Astrocyte (in vitro differentiated cells and primary cell): ENCODE results near the gene APC2. TPM values are rescaled to one million over a fixed set of nuclear protein-coding genes. Genes with fewer than 3 reads are reported as not detected.

ENCODE experiments used
- DNase-seq: peaks from one replicate; pipeline ENCODE4 v3.0.0-alpha.2; 2010; ENCODE audit warnings: low read depth
- FAIRE-seq: peaks from 2 replicates; lab custom pipeline; 2011; peaks lifted over from hg19 to GRCh38; lab: Jason Lieb, UNC
- H2AFZ ChIP-seq: 2 replicates; pipeline ENCODE4 v1.6.0; 2012; ENCODE audit warnings: low read depth, low read length, inconsistent platforms
- H3K27ac ChIP-seq: 2 replicates; pipeline ENCODE4 v1.5.1; 2011; ENCODE audit warnings: low read depth, low read length, inconsistent platforms
- H3K27me3 ChIP-seq: 2 replicates; pipeline ENCODE4 v1.6.0; 2011; ENCODE audit warnings: low read length, inconsistent platforms; ENCODE audit not compliant: insufficient read depth
- H3K36me3 ChIP-seq: 2 replicates; pipeline ENCODE4 v1.5.1; 2011; ENCODE audit warnings: low read length, inconsistent platforms; ENCODE audit not compliant: insufficient read depth
- H3K4me1 ChIP-seq: 2 replicates; pipeline ENCODE4 v1.5.1; 2011; ENCODE audit warnings: low read length, inconsistent platforms; ENCODE audit not compliant: insufficient read depth
- H3K4me2 ChIP-seq: 2 replicates; pipeline ENCODE4 v1.6.0; 2012; ENCODE audit warnings: low read length, inconsistent platforms
- H3K4me3 ChIP-seq: 2 replicates; pipeline ENCODE4 v1.5.1; 2011; ENCODE audit warnings: low read depth, mild to moderate bottlenecking, low read length, inconsistent platforms; ENCODE audit not compliant: insufficient read depth
- H3K79me2 ChIP-seq: 2 replicates; pipeline ENCODE4 v1.6.0; 2012; ENCODE audit warnings: mild to moderate bottlenecking, low read length, inconsistent platforms; ENCODE audit not compliant: insufficient read depth
- H3K9ac ChIP-seq: 2 replicates; pipeline ENCODE4 v1.6.0; 2012; ENCODE audit warnings: mild to moderate bottlenecking, low read length, inconsistent platforms
- H3K9me3 ChIP-seq: 2 replicates; pipeline ENCODE4 v1.5.1; 2012; ENCODE audit warnings: low read depth, mild to moderate bottlenecking, low read length, inconsistent platforms; ENCODE audit not compliant: insufficient read depth
- H4K20me1 ChIP-seq: 2 replicates; pipeline ENCODE4 v1.6.0; 2012; ENCODE audit warnings: low read length, inconsistent platforms; ENCODE audit not compliant: insufficient read depth
- H3K27ac Mint-ChIP-seq: one replicate; pipeline ENCODE4 v1.8.0; 2021; ENCODE audit warnings: mild to moderate bottlenecking, mixed read lengths; ENCODE audit not compliant: unreplicated experiment
- H3K27me3 Mint-ChIP-seq: one replicate; pipeline ENCODE4 v1.8.0; 2021; ENCODE audit warnings: low read depth, mixed read lengths; ENCODE audit not compliant: unreplicated experiment
- H3K36me3 Mint-ChIP-seq: one replicate; pipeline ENCODE4 v1.8.0; 2021; ENCODE audit warnings: low read depth, mixed read lengths; ENCODE audit not compliant: unreplicated experiment
- H3K4me1 Mint-ChIP-seq: one replicate; pipeline ENCODE4 v1.8.0; 2021; ENCODE audit warnings: low read depth, mixed read lengths; ENCODE audit not compliant: unreplicated experiment
- H3K4me3 Mint-ChIP-seq: one replicate; pipeline ENCODE4 v1.8.0; 2021; ENCODE audit warnings: mild to moderate bottlenecking, moderate library complexity, mixed read lengths; ENCODE audit not compliant: unreplicated experiment
- H3K9me3 Mint-ChIP-seq: one replicate; pipeline ENCODE4 v1.8.0; 2021; ENCODE audit warnings: mild to moderate bottlenecking, mixed read lengths; ENCODE audit not compliant: unreplicated experiment
- CTCF ChIP-seq: IDR thresholded peaks from 2 replicates; pipeline ENCODE4 v1.5.1; 2011; ENCODE audit warnings: low read depth, mild to moderate bottlenecking, inconsistent platforms, low read length, moderate library complexity; ENCODE audit not compliant: insufficient read depth
- EZH2 ChIP-seq: IDR thresholded peaks from 2 replicates; pipeline ENCODE4 v1.6.1; 2012; ENCODE audit warnings: mild to moderate bottlenecking, low read length, inconsistent platforms; ENCODE audit not compliant: insufficient read depth
- total RNA-seq: library from RNA; stranded (reverse); gene quantifications from 2 replicates; pipeline ENCODE4 v1.2.1, GENCODE V29; 2021

The APC2 gene
- total RNA-seq, 1 donor from 2014 or later = 7.1 TPM

GRCh38 chr19:1434040-1434366, 15.9 kb upstream of the APC2 start:
- no peak overlapping the region for H3K27ac Mint-ChIP-seq
- no peak for FAIRE-seq
- Histone ChIP-seq H3K9ac (no peak overlapping the region), H3K79me2 (peaks cover 34% of the 10 kb centered on the region), H3K4me1 (peaks cover 2% of the 10 kb centered on the region), H3K27me3 (no peaks in the 10 kb centered on the region), H3K36me3 (peaks cover 5% of the 10 kb centered on the region), H3K4me3 (no peak overlapping the region), H3K9me3 (no peaks in the 10 kb centered on the region), H3K4me2 (no peak overlapping the region), H3K27ac (no peak overlapping the region), H4K20me1 (peaks cover 40% of the 10 kb centered on the region), H2AFZ (no peak overlapping the region)
- DNase-seq = no peak
- no peaks in the 10 kb centered on the region for H3K27me3 Mint-ChIP-seq
- no peaks in the 10 kb centered on the region for H3K4me1 Mint-ChIP-seq
- TF ChIP-seq CTCF = no peak
- no peak for TF ChIP-seq EZH2
- H3K9me3 Mint-ChIP-seq = no peaks in the 10 kb centered on the region
- H3K4me3 Mint-ChIP-seq = no peak overlapping the region
- H3K36me3 Mint-ChIP-seq = peaks cover 3% of the 10 kb centered on the region

GRCh38 chr19:1434577-1435060, 15.3 kb upstream of the APC2 start:
- Mint-ChIP-seq H3K27ac (no peak overlapping the region), H3K27me3 (no peaks in the 10 kb centered on the region), H3K9me3 (no peaks in the 10 kb centered on the region), H3K4me3 (no peak overlapping the region), H3K4me1 (no peaks in the 10 kb centered on the region), H3K36me3 (peaks cover 5% of the 10 kb centered on the region)
- H3K79me2 ChIP-seq = peaks cover 34% of the 10 kb centered on the region
- H3K4me2 ChIP-seq = no peak overlapping the region
- H3K36me3 ChIP-seq = peaks cover 5% of the 10 kb centered on the region
- no peaks in the 10 kb centered on the region for H3K9me3 ChIP-seq
- peaks cover 46% of the 10 kb centered on the region for H4K20me1 ChIP-seq
- no peak overlapping the region for H3K4me3 ChIP-seq
- peaks cover 5% of the 10 kb centered on the region for H3K4me1 ChIP-seq
- no peak for TF ChIP-seq CTCF
- TF ChIP-seq EZH2 = no peak
- FAIRE-seq = no peak
- no peak overlapping the region for H3K9ac ChIP-seq
- H2AFZ ChIP-seq = no peak overlapping the region
- H3K27ac ChIP-seq = no peak overlapping the region
- DNase-seq = no peak
- no peaks in the 10 kb centered on the region for H3K27me3 ChIP-seq

- Histone ChIP-seq H3K9me3 (no peaks in the 10 kb centered on the region), H3K27ac (no peak overlapping the region), H3K79me2 (peaks cover 36% of the 10 kb centered on the region), H3K4me3 (no peak overlapping the region), H2AFZ (no peak overlapping the region), H4K20me1 (peaks cover 55% of the 10 kb centered on the region), H3K4me2 (no peak overlapping the region), H3K27me3 (no peaks in the 10 kb centered on the region), H3K4me1 (peaks cover 14% of the 10 kb centered on the region), H3K36me3 (peaks cover 7% of the 10 kb centered on the region), H3K9ac (no peak overlapping the region)
- Mint-ChIP-seq H3K36me3 (peaks cover 9% of the 10 kb centered on the region), H3K4me1 (peaks cover 2% of the 10 kb centered on the region), H3K27me3 (no peaks in the 10 kb centered on the region), H3K27ac (peak overlapping the region; percentile 26), H3K9me3 (no peaks in the 10 kb centered on the region), H3K4me3 (no peak overlapping the region)
- FAIRE-seq = no peak
- no peak for DNase-seq
- TF ChIP-seq EZH2 = no peak
- no peak for TF ChIP-seq CTCF
Measured at GRCh38 chr19:1435378-1435989, 14.4 kb upstream of the APC2 start.
